Kidney (tissue), 14 donors: ENCODE data around the gene FGD2. TPM values are rescaled to one million over a fixed set of nuclear protein-coding genes. Genes with fewer than 3 reads are reported as not detected.
A peak's percentile ranks its signal among the peaks of the same experiment; 100 is the strongest.

Source experiments
- DNase-seq, 5 donors: peaks; one replicate each; pipeline ENCODE4 v3.0.0-alpha.2; 2013 to 2020
- FAIRE-seq: peaks from 2 replicates; lab custom pipeline; 2012; peaks lifted over from hg19 to GRCh38; lab: Jason Lieb, UNC
- H3K27ac ChIP-seq, 2 donors: one replicate each; pipeline ENCODE4 v1.7.0; 2013; ENCODE audit warnings: low read depth in 2 of 2, low read length in 2 of 2, inconsistent platforms in 1 of 2
- H3K27me3 ChIP-seq: one replicate; pipeline ENCODE4 v1.7.1; 2013; ENCODE audit warnings: low read length, inconsistent platforms; ENCODE audit not compliant: control insufficient read depth, insufficient read depth
- H3K36me3 ChIP-seq, 3 donors: one replicate each; pipeline versions ENCODE4 v1.7.0 to v1.7.1; 2013; ENCODE audit warnings: low read length in 3 of 3, control low read depth in 1 of 3, inconsistent platforms in 1 of 3; ENCODE audit not compliant: insufficient read depth in 3 of 3, control insufficient read depth in 2 of 3
- H3K4me1 ChIP-seq, 3 donors: one replicate each; pipeline versions ENCODE4 v1.7.0 to v1.7.1; 2013; ENCODE audit warnings: low read length in 3 of 3, inconsistent platforms in 1 of 3, low read depth in 1 of 3; ENCODE audit not compliant: control insufficient read depth in 2 of 3, insufficient read depth in 2 of 3
- H3K4me3 ChIP-seq, 3 donors: one replicate each; pipeline versions ENCODE4 v1.7.0 to v1.8.1; 2013; ENCODE audit warnings: low read length in 3 of 3, control low read depth in 1 of 3, inconsistent platforms in 1 of 3
- H3K9ac ChIP-seq, 3 donors: one replicate each; pipeline versions ENCODE4 v1.7.0 to v1.7.1; 2013; ENCODE audit warnings: low read length in 3 of 3, control low read depth in 1 of 3, inconsistent platforms in 1 of 3
- H3K9me3 ChIP-seq, 3 donors: one replicate each; pipeline versions ENCODE4 v1.7.0 to v1.7.1; 2013; ENCODE audit warnings: low read length in 3 of 3, control low read depth in 1 of 3, inconsistent platforms in 1 of 3; ENCODE audit not compliant: control insufficient read depth in 2 of 3, insufficient read depth in 1 of 3
- CTCF ChIP-seq: IDR thresholded peaks from 3 replicates; pipeline ENCODE4 v1.5.1; 2012; ENCODE audit warnings: mild to moderate bottlenecking, moderate library complexity, borderline replicate concordance; ENCODE audit not compliant: insufficient read depth; ENCODE audit errors: extremely low read depth
- intact Hi-C: fragments of 100-400 bp; cut with DNase I; formaldehyde crosslinking; loops from one replicate; pipeline ENCODE4 v1.11.1; 2022
- polyA plus RNA-seq: library from polyadenylated mRNA; stranded (reverse); fragments of 350-450 nt; fragmentation: Illumina TruSeq; extraction: RNeasy Lipid Tissue Mini Kit (QIAGEN cat#74804); gene quantifications from one replicate; pipeline ENCODE4 v1.2.3, GENCODE V29; 2014; ENCODE audit warnings: low read depth, low replicate concordance; ENCODE audit not compliant: insufficient read depth
- total RNA-seq: library from RNA; stranded (reverse); fragmentation: NEBNext Ultra II Directional; extraction: Animal tissue kit (Norgen Biotek cat#: 25700); gene quantifications from one replicate; pipeline ENCODE4 v1.2.1, GENCODE V29; 2021
- donor health status: control.
- donor health status: control.
- donor health status: control.
- donor health status: control.
- donor health status: control.
- donor health status: DM: yes; HTN: yes; CAD: no.
- donor health status: Normal renal cell carcinoma (clear cell type).

Gene FGD2
- total and polyA plus RNA-seq, 2 donors from 2014 or later = 0.97 to 49.5 TPM

GRCh38 chr6:36980876-36981619, 24.4 kb upstream of the FGD2 start:
- peaks cover 0 to 28% (median 18%) of the 10 kb centered on the region in 3 donors for H3K36me3 ChIP-seq
- peaks cover 0 to 28% (median 8%) of the 10 kb centered on the region in 3 donors for H3K4me1 ChIP-seq
- no peak overlapping the region for H3K27ac ChIP-seq
- DNase-seq (peak in 2 of 5 donors; percentile 32 to 47), FAIRE-seq (no peak)
- TF ChIP-seq CTCF = no peak
- no peaks in the 10 kb centered on the region for H3K9me3 ChIP-seq
- intact Hi-C loops = no loop called here
- no peak overlapping the region for H3K4me3 ChIP-seq
- no peaks in the 10 kb centered on the region for H3K27me3 ChIP-seq
- H3K9ac ChIP-seq = no peak overlapping the region

- intact Hi-C loops = no loop called here
- no peak overlapping the region for H3K27ac ChIP-seq
- H3K4me3 ChIP-seq = no peak overlapping the region
- H3K4me1 ChIP-seq = peaks cover 4 to 35% (median 8%) of the 10 kb centered on the region in 3 donors
- H3K9me3 ChIP-seq = no peaks in the 10 kb centered on the region
- H3K9ac ChIP-seq = peak overlapping the region in 1 of 3 donors; percentile 22
- no peaks in the 10 kb centered on the region for H3K27me3 ChIP-seq
- no peak for FAIRE-seq
- no peak for TF ChIP-seq CTCF
- no peak for DNase-seq
- peaks cover 0 to 3% (median under 1%) of the 10 kb centered on the region in 3 donors for H3K36me3 ChIP-seq
These were observed 21.9 kb upstream of the FGD2 start for GRCh38 chr6:36983538-36983937.

- Histone ChIP-seq H3K9me3 (no peaks in the 10 kb centered on the region), H3K4me3 (peak overlapping the region; percentile 65 to 92 (median 84)), H3K27me3 (no peaks in the 10 kb centered on the region), H3K27ac (peak overlapping the region; percentile 49 to 78), H3K4me1 (peaks cover 4 to 30% (median 8%) of the 10 kb centered on the region in 3 donors), H3K9ac (peak overlapping the region; percentile 64 to 86 (median 67)), H3K36me3 (no peaks in the 10 kb centered on the region)
- intact Hi-C loops = no loop called here
- no peak for TF ChIP-seq CTCF
- FAIRE-seq = no peak
- DNase-seq = peak in 4 of 5 donors; percentile 56 to 83 (median 69)
These were observed 20.7 kb upstream of the FGD2 start for GRCh38 chr6:36984581-36985416.
